ENCODE data around the gene ZNF232. TPM values are rescaled to one million over a fixed set of nuclear protein-coding genes. Genes with fewer than 3 reads are reported as not detected.
"Not testable (repeated sequence)": the region's sequence is repeated elsewhere in the genome, so short reads cannot be mapped to it uniquely, and the experiment has no call there.

Gene ZNF232
- total RNA-seq = 4.1 TPM
- long read RNA-seq, partial matches to known transcripts = 5 of 9 reads
- long read RNA-seq, other reads (novel, unspliced or antisense) = 4 of 9 reads

- peak; percentile 96 for DNase-seq (ENCODE audit: low spot score)
- intact Hi-C loops (cut with DNase I) = loop anchor here (2.0 kb wide), 2 partner anchors 33 to 79 kb away; partner anchors contain the start of genes ZFP3 and ZNF594
Measured at GRCh38 chr17:5111402-5112204, at the start of gene ZNF232. TSS of gene ZNF232 (minus strand) at chr17:5111878. CDS start at chr17:5111822, 56 bp downstream.

GRCh38 chr17:5160702-5161101, 49.0 kb upstream of the ZNF232 start:
- intact Hi-C loops (cut with DNase I); DNase-seq (ENCODE audit: low spot score): not testable (repeated sequence)

GRCh38 chr17:5146122-5146521, 34.4 kb upstream of the ZNF232 start:
- intact Hi-C loops (cut with DNase I); DNase-seq (ENCODE audit: low spot score): not testable (repeated sequence)

GRCh38 chr17:5142877-5143276, 31.2 kb upstream of the ZNF232 start:
- intact Hi-C loops (cut with DNase I); DNase-seq (ENCODE audit: low spot score): not testable (repeated sequence)

- DNase-seq (ENCODE audit: low spot score) = no peak
- intact Hi-C loops (cut with DNase I) = no loop called here
Measured at GRCh38 chr17:5139458-5139732, 27.7 kb upstream of the ZNF232 start.

GRCh38 chr17:5138616-5139457, 27.2 kb upstream of the ZNF232 start:
- no peak for DNase-seq (ENCODE audit: low spot score)
- intact Hi-C loops (cut with DNase I) = no loop called here

- DNase-seq (ENCODE audit: low spot score); intact Hi-C loops (cut with DNase I): not testable (repeated sequence)
Measured at GRCh38 chr17:5138198-5138544, 26.5 kb upstream of the ZNF232 start.

GRCh38 chr17:5137511-5138197, 26.0 kb upstream of the ZNF232 start:
- DNase-seq (ENCODE audit: low spot score); intact Hi-C loops (cut with DNase I): not testable (repeated sequence)

- DNase-seq (ENCODE audit: low spot score); intact Hi-C loops (cut with DNase I): not testable (repeated sequence)
Measured at GRCh38 chr17:5136580-5137412, 25.1 kb upstream of the ZNF232 start.

- DNase-seq (ENCODE audit: low spot score) = no peak
- intact Hi-C loops (cut with DNase I) = no loop called here
Measured at GRCh38 chr17:5135726-5136579, 24.3 kb upstream of the ZNF232 start.

GRCh38 chr17:5135131-5135712, 23.5 kb upstream of the ZNF232 start:
- intact Hi-C loops (cut with DNase I); DNase-seq (ENCODE audit: low spot score): not testable (repeated sequence)

- DNase-seq (ENCODE audit: low spot score); intact Hi-C loops (cut with DNase I): not testable (repeated sequence)
Measured at GRCh38 chr17:5134571-5134970, 22.9 kb upstream of the ZNF232 start.

- intact Hi-C loops (cut with DNase I); DNase-seq (ENCODE audit: low spot score): not testable (repeated sequence)
Measured at GRCh38 chr17:5133961-5134360, 22.3 kb upstream of the ZNF232 start.

- intact Hi-C loops (cut with DNase I) = no loop called here
- DNase-seq (ENCODE audit: low spot score) = no peak
Measured at GRCh38 chr17:5133311-5133710, 21.6 kb upstream of the ZNF232 start.

- DNase-seq (ENCODE audit: low spot score); intact Hi-C loops (cut with DNase I): not testable (repeated sequence)
Measured at GRCh38 chr17:5132503-5133225, 21.0 kb upstream of the ZNF232 start.

GRCh38 chr17:5131799-5132502, 20.3 kb upstream of the ZNF232 start:
- DNase-seq (ENCODE audit: low spot score); intact Hi-C loops (cut with DNase I): not testable (repeated sequence)

Data from cardiac septum (tissue), 1 donor.